A673 (cell line): ENCODE results near the gene KMT2B. TPM values are rescaled to one million over a fixed set of nuclear protein-coding genes. Genes with fewer than 3 reads are reported as not detected.
"Not testable (repeated sequence)": the region's sequence is repeated elsewhere in the genome, so short reads cannot be mapped to it uniquely, and the experiment has no call there.

Experiments
- BruUV-seq: library from RNA; stranded (reverse); fragments of 400-500 nt; replicated peaks from 2 replicates; lab custom pipeline; 2021; lab: Mats Ljungman, UMichigan
- CTCF ChIA-PET: fragments of 300-600 bp; sonication (Branson Sonifier 250); formaldehyde crosslinking; loops from one replicate; lab custom pipeline; 2022; ENCODE audit warnings: antibody characterized with exemption; lab: Charles Lee
- POLR2A ChIA-PET: fragments of 300-600 bp; sonication (Branson Sonifier 250); formaldehyde crosslinking; loops from one replicate; lab custom pipeline; 2022; ENCODE audit warnings: antibody characterized with exemption; ENCODE audit not compliant: low non-redundant PET; lab: Charles Lee
- DNase-seq: peaks from one replicate; pipeline ENCODE4 v3.0.0-alpha.2; 2015; ENCODE audit warnings: low spot score
- H3K27ac ChIP-seq: fragments of 200-600 bp; sonication (generic); 2 replicates; pipeline ENCODE4 v1.5.1; 2016; ENCODE audit warnings: mixed run types, low read depth, mild to moderate bottlenecking, mixed read lengths, antibody characterized with exemption, low read length; ENCODE audit not compliant: poor library complexity, severe bottlenecking
- H3K27me3 ChIP-seq: fragments of 200-600 bp; sonication (generic); replicated peaks from 2 replicates; pipeline ENCODE4 v1.6.1; 2017; ENCODE audit warnings: mixed run types, low read depth, mild to moderate bottlenecking, mixed read lengths, antibody characterized with exemption, low read length; ENCODE audit not compliant: insufficient read depth, poor library complexity
- H3K36me3 ChIP-seq: fragments of 200-600 bp; sonication (generic); 2 replicates; pipeline ENCODE4 v1.6.1; 2016; ENCODE audit warnings: mixed run types, mild to moderate bottlenecking, mixed read lengths, antibody characterized with exemption, low read length; ENCODE audit not compliant: insufficient read depth, poor library complexity, severe bottlenecking
- H3K4me1 ChIP-seq: fragments of 200-600 bp; sonication (generic); 2 replicates; pipeline ENCODE4 v1.6.1; 2017; ENCODE audit warnings: mixed run types, mild to moderate bottlenecking, mixed read lengths, antibody characterized with exemption, low read length; ENCODE audit not compliant: insufficient read depth, poor library complexity, severe bottlenecking
- H3K4me3 ChIP-seq: fragments of 200-600 bp; sonication (generic); 2 replicates; pipeline ENCODE4 v1.5.1; 2016; ENCODE audit warnings: low read depth, mixed run types, mild to moderate bottlenecking, mixed read lengths, low read length; ENCODE audit not compliant: poor library complexity, severe bottlenecking
- H3K9me3 ChIP-seq: fragments of 200-600 bp; sonication (generic); 2 replicates; pipeline ENCODE4 v1.6.1; 2016; ENCODE audit warnings: mixed run types, low read depth, mild to moderate bottlenecking, mixed read lengths, antibody characterized with exemption, low read length; ENCODE audit not compliant: poor library complexity, severe bottlenecking
- CTCF ChIP-seq: fragments of 300-800, 200-600 bp; sonication (generic); conservative IDR thresholded peaks from 2 replicates; pipeline ENCODE4 v1.5.1; 2017; ENCODE audit warnings: low read depth, mild to moderate bottlenecking, antibody characterized with exemption, low read length, moderate library complexity, mixed read lengths
- EZH2 ChIP-seq: fragments of 200-600 bp; sonication (generic); IDR thresholded peaks from 2 replicates; pipeline ENCODE4 v1.6.1; 2017; ENCODE audit warnings: borderline replicate concordance, low read depth, mild to moderate bottlenecking, mixed read lengths, antibody characterized with exemption, low read length; ENCODE audit not compliant: poor library complexity, severe bottlenecking
- intact Hi-C: fragments of 100-400 bp; cut with micrococcal nuclease; formaldehyde crosslinking; loops from one replicate; pipeline ENCODE4 v1.10.0; 2022; ENCODE audit not compliant: unreplicated experiment
- total RNA-seq: library from RNA; stranded (reverse); gene quantifications from 2 replicates; pipeline ENCODE4 v1.2.3, GENCODE V29; 2021

Gene KMT2B
- total RNA-seq, 1 experiment from 2014 or later, result 49.1 TPM

DNA sequence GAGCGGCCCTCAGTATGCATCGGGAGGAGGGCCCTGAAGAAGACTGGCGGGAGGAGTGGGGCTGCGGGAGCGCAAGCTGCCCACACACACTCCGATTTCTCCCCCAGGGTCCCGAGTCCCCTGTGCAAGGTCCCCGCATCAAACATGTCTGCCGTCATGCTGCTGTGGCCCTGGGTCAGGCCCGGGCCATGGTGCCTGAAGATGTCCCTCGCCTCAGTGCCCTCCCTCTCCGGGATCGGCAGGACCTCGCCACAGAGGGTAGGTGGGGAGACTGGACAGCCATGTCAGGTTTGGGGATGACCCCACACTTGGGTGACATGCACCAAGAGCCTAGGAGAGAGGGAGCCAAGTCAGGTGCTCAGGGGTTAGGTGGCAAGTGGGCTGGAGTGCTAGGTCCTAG is 4.7 kb downstream of the KMT2B start:
- H3K4me3 ChIP-seq, result no peak overlapping the region
- no peaks in the 10 kb centered on the region for H3K27me3 ChIP-seq
- H3K27ac ChIP-seq, result no peak overlapping the region
- peaks cover 68% of the 10 kb centered on the region for H3K36me3 ChIP-seq
- TF ChIP-seq CTCF (no peak), EZH2 (no peak)
- BruUV-seq, result TSS peak; percentile 5
- CTCF ChIA-PET, result no interaction called here
- H3K9me3 ChIP-seq, result no peaks in the 10 kb centered on the region
- DNase-seq, result no peak
- POLR2A ChIA-PET, result no interaction called here
- intact Hi-C loops, result no loop called here
- H3K4me1 ChIP-seq, result peaks cover 2% of the 10 kb centered on the region

DNA sequence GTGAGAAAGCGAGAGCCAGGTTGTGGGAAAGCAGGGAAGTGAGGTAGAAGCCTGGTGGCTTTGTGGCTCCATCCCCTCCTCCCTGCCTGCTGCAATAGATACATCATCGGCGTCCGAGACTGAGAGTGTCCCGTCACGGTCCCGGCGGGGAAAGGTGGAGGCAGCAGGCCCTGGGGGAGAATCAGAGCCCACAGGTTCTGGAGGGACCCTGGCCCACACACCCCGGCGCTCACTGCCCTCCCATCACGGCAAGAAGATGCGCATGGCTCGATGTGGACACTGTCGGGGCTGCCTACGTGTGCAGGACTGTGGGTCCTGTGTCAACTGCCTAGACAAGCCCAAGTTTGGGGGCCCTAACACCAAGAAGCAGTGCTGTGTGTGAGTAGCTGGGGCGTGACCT is 5.1 kb downstream of the KMT2B start:
- no peaks in the 10 kb centered on the region for H3K9me3 ChIP-seq
- no TSS peak for BruUV-seq
- no peak for TF ChIP-seq EZH2
- no peak for TF ChIP-seq CTCF
- H3K4me1 ChIP-seq, result peaks cover 2% of the 10 kb centered on the region
- no peak overlapping the region for H3K4me3 ChIP-seq
- no peak for DNase-seq
- ChIA-PET POLR2A (no interaction called here), CTCF (interaction anchor here (0.6 kb wide), 1 partner anchor 91 kb away, joined by 3 read pairs; no protein-coding TSS in a partner anchor)
- H3K36me3 ChIP-seq, result peaks cover 72% of the 10 kb centered on the region
- H3K27ac ChIP-seq, result no peak overlapping the region
- intact Hi-C loops, result no loop called here
- no peaks in the 10 kb centered on the region for H3K27me3 ChIP-seq

DNA sequence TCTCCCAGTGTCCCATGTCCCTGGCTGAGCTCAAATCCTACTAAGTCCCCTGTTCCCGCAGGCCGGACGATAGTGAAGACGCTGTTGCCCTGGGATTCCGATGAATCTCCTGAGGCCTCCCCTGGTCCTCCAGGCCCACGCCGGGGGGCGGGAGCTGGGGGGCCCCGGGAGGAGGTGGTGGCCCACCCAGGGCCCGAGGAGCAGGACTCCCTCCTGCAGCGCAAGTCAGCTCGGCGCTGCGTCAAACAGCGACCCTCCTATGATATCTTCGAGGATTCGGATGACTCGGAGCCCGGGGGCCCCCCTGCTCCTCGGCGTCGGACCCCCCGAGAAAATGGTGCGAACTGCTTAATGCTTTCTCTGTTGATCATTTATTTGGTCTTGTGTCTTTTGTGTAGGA is 5.9 kb downstream of the KMT2B start:
- Histone ChIP-seq H3K4me1 (peaks cover 2% of the 10 kb centered on the region), H3K27ac (no peak overlapping the region), H3K36me3 (peaks cover 80% of the 10 kb centered on the region), H3K4me3 (no peak overlapping the region), H3K9me3 (no peaks in the 10 kb centered on the region), H3K27me3 (no peaks in the 10 kb centered on the region)
- no peak for DNase-seq
- CTCF ChIA-PET, result interaction anchor here (0.6 kb wide), 1 partner anchor 90 kb away, joined by 3 read pairs; no protein-coding TSS in a partner anchor
- intact Hi-C loops, result no loop called here
- no peak for TF ChIP-seq EZH2
- POLR2A ChIA-PET, result no interaction called here
- BruUV-seq, result no TSS peak

DNA sequence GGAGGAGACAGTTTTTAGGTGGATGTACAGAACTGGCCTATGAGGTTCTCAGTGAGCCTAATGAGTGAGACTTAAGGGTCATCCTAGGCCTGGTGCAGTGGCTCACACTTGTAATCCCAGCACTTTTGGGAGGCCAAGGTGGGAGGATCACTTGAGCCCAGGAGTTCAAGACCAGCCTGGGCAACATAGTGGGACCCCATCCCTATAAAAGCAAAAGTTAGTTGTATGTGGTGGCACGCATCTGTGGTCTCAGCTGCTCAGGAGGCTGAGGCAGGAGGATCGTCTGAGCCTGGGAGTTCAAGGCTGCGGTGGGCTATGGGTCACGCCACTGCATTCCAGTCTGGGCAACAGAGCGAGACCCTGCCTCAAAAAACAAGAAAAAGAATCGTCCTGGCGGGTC is 6.3 kb downstream of the KMT2B start:
- intact Hi-C loops, H3K4me3 ChIP-seq, H3K27me3 ChIP-seq, H3K4me1 ChIP-seq, H3K27ac ChIP-seq, H3K9me3 ChIP-seq, BruUV-seq, DNase-seq, POLR2A ChIA-PET, CTCF ChIA-PET: not testable (repeated sequence)
- H3K36me3 ChIP-seq, result peaks cover 84% of the 10 kb centered on the region
